Stimulated activated CD8-positive, alpha-beta memory T cell treated with anti-CD3 and anti-CD28 coated beads, Interleukin-15, amount 100 ng/mL, for 24 hours (primary cell): Measurements from ENCODE around the gene LHFPL6.

Experiments
- DNase-seq: peaks from one replicate; pipeline ENCODE4 v3.0.0-alpha.2; 2020; ENCODE audit warnings: low read depth

Gene LHFPL6

GRCh38 chr13:39381456-39381855 lies 221.5 kb downstream of the LHFPL6 start:
- DNase-seq: no peak

GRCh38 chr13:39379667-39380655 lies 223.0 kb downstream of the LHFPL6 start:
- DNase-seq: no peak

GRCh38 chr13:39379118-39379517 lies 223.9 kb downstream of the LHFPL6 start:
- DNase-seq: no peak

- DNase-seq: no peak
Measured at GRCh38 chr13:39378306-39378705, 224.7 kb downstream of the LHFPL6 start.

- no peak for DNase-seq
Measured at GRCh38 chr13:39377699-39378098, 225.3 kb downstream of the LHFPL6 start.

- DNase-seq: no peak
Measured at GRCh38 chr13:39376076-39376475, 226.9 kb downstream of the LHFPL6 start.

- DNase-seq: no peak
Measured at GRCh38 chr13:39375601-39376000, 227.4 kb downstream of the LHFPL6 start.

- DNase-seq: no peak
Measured at GRCh38 chr13:39374741-39375189, 228.2 kb downstream of the LHFPL6 start.

GRCh38 chr13:39373145-39373544 lies 229.8 kb downstream of the LHFPL6 start:
- no peak for DNase-seq

- DNase-seq: no peak
Measured at GRCh38 chr13:39371706-39372105, 231.3 kb downstream of the LHFPL6 start.

GRCh38 chr13:39370554-39370953 lies 232.4 kb downstream of the LHFPL6 start:
- DNase-seq: no peak

GRCh38 chr13:39370048-39370447 lies 232.9 kb downstream of the LHFPL6 start:
- DNase-seq: no peak

GRCh38 chr13:39369161-39369890 lies 233.7 kb downstream of the LHFPL6 start:
- DNase-seq: no peak

- DNase-seq: no peak
Measured at GRCh38 chr13:39365879-39366278, 237.1 kb downstream of the LHFPL6 start.

GRCh38 chr13:39364947-39365468 lies 238.0 kb downstream of the LHFPL6 start:
- no peak for DNase-seq

GRCh38 chr13:39363382-39363772 lies 239.6 kb downstream of the LHFPL6 start:
- no peak for DNase-seq

- no peak for DNase-seq
Measured at GRCh38 chr13:39362652-39363381, 240.2 kb downstream of the LHFPL6 start.

GRCh38 chr13:39353988-39354387 lies 249.0 kb downstream of the LHFPL6 start:
- no peak for DNase-seq

GRCh38 chr13:39350461-39350881 lies 252.5 kb downstream of the LHFPL6 start:
- no peak for DNase-seq

- no peak for DNase-seq
Measured at GRCh38 chr13:39349391-39349960, 253.5 kb downstream of the LHFPL6 start.
